ENCODE measurements around the gene PFN2.
"Not testable (repeated sequence)": the region's sequence is repeated elsewhere in the genome, so short reads cannot be mapped to it uniquely, and the experiment has no call there.

- TF ChIP-seq CTCF (IDR thresholded peaks at IDR 0.05 in 4 of 5, conservative IDR thresholded peaks at IDR 0.05 in 1 of 5); POLR2A (IDR thresholded peaks at IDR 0.05): not testable (repeated sequence)
Observed at GRCh38 chr3:149943966-149944365, 26.7 kb downstream of the PFN2 start.

All from gastrocnemius medialis (tissue), 4 donors.